H9 (cell line): ENCODE measurements around the gene VPS35L. TPM values are rescaled to one million over a fixed set of nuclear protein-coding genes. Genes with fewer than 3 reads are reported as not detected.

Experiments used
- DNase-seq: peaks from one replicate; pipeline ENCODE4 v3.0.0-alpha.2; 2017
- H2AFZ ChIP-seq: one replicate; pipeline ENCODE4 v1.6.1; 2013; ENCODE audit warnings: mild to moderate bottlenecking, low read length, control low read depth, moderate library complexity
- H2AK5ac ChIP-seq: 2 replicates; pipeline ENCODE4 v1.6.1; 2013; ENCODE audit warnings: low read length, control low read depth, mixed read lengths; ENCODE audit not compliant: insufficient read length
- H2BK120ac ChIP-seq: one replicate; pipeline ENCODE4 v1.6.1; 2013; ENCODE audit warnings: low read depth, mild to moderate bottlenecking, low read length, control low read depth, inconsistent platforms; ENCODE audit not compliant: poor library complexity, severe bottlenecking
- H2BK12ac ChIP-seq: 2 replicates; pipeline ENCODE4 v1.6.1; 2013; ENCODE audit warnings: low read length, control low read depth, mixed read lengths, low read depth; ENCODE audit not compliant: insufficient read length
- H2BK15ac ChIP-seq: 2 replicates; pipeline ENCODE4 v1.6.1; 2013; ENCODE audit warnings: low read depth, low read length, control low read depth
- H2BK20ac ChIP-seq: one replicate; pipeline ENCODE4 v1.6.1; 2013; ENCODE audit warnings: low read depth, mild to moderate bottlenecking, low read length, control low read depth, inconsistent platforms; ENCODE audit not compliant: poor library complexity, severe bottlenecking
- H2BK5ac ChIP-seq: 2 replicates; pipeline ENCODE4 v1.6.1; 2013; ENCODE audit warnings: low read length, control low read depth, mixed read lengths; ENCODE audit not compliant: insufficient read length
- H3K14ac ChIP-seq: 2 replicates; pipeline ENCODE4 v1.6.1; 2013; ENCODE audit warnings: low read length, control low read depth; ENCODE audit not compliant: insufficient read depth
- H3K18ac ChIP-seq: 2 replicates; pipeline ENCODE4 v1.6.1; 2013; ENCODE audit warnings: low read depth, mild to moderate bottlenecking, mixed read lengths, low read length, control low read depth; ENCODE audit not compliant: insufficient read length
- H3K23ac ChIP-seq: 2 replicates; pipeline ENCODE4 v1.6.1; 2013; ENCODE audit warnings: low read length, control low read depth, mixed read lengths, low read depth; ENCODE audit not compliant: insufficient read length
- H3K23me2 ChIP-seq: 2 replicates; pipeline ENCODE4 v1.6.1; 2013; ENCODE audit warnings: low read depth, mild to moderate bottlenecking, mixed read lengths, low read length, control low read depth; ENCODE audit not compliant: insufficient read length, poor library complexity, severe bottlenecking
- H3K27ac ChIP-seq: 2 replicates; pipeline ENCODE4 v1.5.1; 2013; ENCODE audit warnings: low read length, control low read depth, mixed read lengths, low read depth; ENCODE audit not compliant: insufficient read length
- H3K27me3 ChIP-seq: 2 replicates; pipeline ENCODE4 v1.6.1; 2013; ENCODE audit warnings: low read length, control low read depth, inconsistent platforms; ENCODE audit not compliant: insufficient read depth
- H3K4ac ChIP-seq: 2 replicates; pipeline ENCODE4 v1.6.1; 2013; ENCODE audit warnings: low read depth, mild to moderate bottlenecking, control low read depth, inconsistent platforms, low read length, moderate library complexity
- H3K4me1 ChIP-seq: 2 replicates; pipeline ENCODE4 v1.6.1; 2013; ENCODE audit warnings: low read length, control low read depth, inconsistent platforms; ENCODE audit not compliant: insufficient read depth
- H3K4me2 ChIP-seq: 2 replicates; pipeline ENCODE4 v1.6.1; 2013; ENCODE audit warnings: low read length, control low read depth, mixed read lengths; ENCODE audit not compliant: insufficient read length, insufficient read depth
- H3K56ac ChIP-seq: 2 replicates; pipeline ENCODE4 v1.6.1; 2013; ENCODE audit warnings: low read depth, mild to moderate bottlenecking, mixed read lengths, low read length, control low read depth; ENCODE audit not compliant: insufficient read length
- H3K79me1 ChIP-seq: 2 replicates; pipeline ENCODE4 v1.6.1; 2013; ENCODE audit warnings: low read depth, mild to moderate bottlenecking, moderate library complexity, low read length, control low read depth, inconsistent platforms; ENCODE audit not compliant: insufficient read depth, poor library complexity, severe bottlenecking
- H3K79me2 ChIP-seq: 2 replicates; pipeline ENCODE4 v1.6.1; 2013; ENCODE audit warnings: low read length, control low read depth, inconsistent platforms; ENCODE audit not compliant: insufficient read depth
- H3K9ac ChIP-seq: 2 replicates; pipeline ENCODE4 v1.6.1; 2013; ENCODE audit warnings: low read length, control low read depth, mixed read lengths; ENCODE audit not compliant: insufficient read length; ENCODE audit errors: extremely low read depth
- H3K9me3 ChIP-seq: one replicate; pipeline ENCODE4 v1.6.1; 2013; ENCODE audit warnings: low read depth, low read length, inconsistent platforms; ENCODE audit not compliant: control insufficient read depth
- H3T11ph ChIP-seq: one replicate; pipeline ENCODE4 v1.6.1; 2013; ENCODE audit warnings: mild to moderate bottlenecking, low read length, control low read depth, inconsistent platforms
- H4K20me1 ChIP-seq: one replicate; pipeline ENCODE4 v1.6.1; 2013; ENCODE audit not compliant: control insufficient read depth, insufficient read length, insufficient read depth
- H4K5ac ChIP-seq: 2 replicates; pipeline ENCODE4 v1.6.1; 2013; ENCODE audit warnings: low read depth, mild to moderate bottlenecking, mixed read lengths, low read length, control low read depth; ENCODE audit not compliant: insufficient read length
- H4K8ac ChIP-seq: replicated peaks from 2 replicates; pipeline ENCODE4 v1.6.1; 2013; ENCODE audit warnings: low read length, control low read depth, mixed read lengths, low read depth; ENCODE audit not compliant: insufficient read length
- H4K91ac ChIP-seq: 2 replicates; pipeline ENCODE4 v1.6.1; 2013; ENCODE audit warnings: low read depth, mild to moderate bottlenecking, moderate library complexity, mixed read lengths, low read length, control low read depth; ENCODE audit not compliant: insufficient read length
- H3K27ac Mint-ChIP-seq, 3 experiments: 2 replicates in 2 of 3; 3 replicates in 1 of 3; pipeline ENCODE4 v1.8.0; 2020 to 2021; ENCODE audit warnings: mixed read lengths in 3 of 3, mild to moderate bottlenecking in 1 of 3, moderate library complexity in 1 of 3
- H3K27me3 Mint-ChIP-seq: 2 replicates; pipeline ENCODE4 v1.8.0; 2021; ENCODE audit warnings: low read depth, mild to moderate bottlenecking, moderate library complexity, mixed read lengths
- H3K36me3 Mint-ChIP-seq, 3 experiments: 2 replicates in 2 of 3; 3 replicates in 1 of 3; pipeline ENCODE4 v1.8.0; 2020 to 2021; ENCODE audit warnings: low read depth in 3 of 3, mixed read lengths in 3 of 3; ENCODE audit not compliant: insufficient read depth in 1 of 3
- H3K4me1 Mint-ChIP-seq, 2 experiments: 2 replicates each; pipeline ENCODE4 v1.8.0; 2020; ENCODE audit warnings: mixed read lengths in 2 of 2
- H3K4me3 Mint-ChIP-seq, 2 experiments: 2 replicates in 1 of 2; 3 replicates in 1 of 2; pipeline ENCODE4 v1.8.0; 2020 to 2021; ENCODE audit warnings: mild to moderate bottlenecking in 2 of 2, mixed read lengths in 2 of 2, moderate library complexity in 1 of 2
- H3K9me3 Mint-ChIP-seq, 2 experiments: 2 replicates in 1 of 2; 3 replicates in 1 of 2; pipeline ENCODE4 v1.8.0; 2020; ENCODE audit warnings: mild to moderate bottlenecking in 2 of 2, mixed read lengths in 2 of 2, moderate library complexity in 1 of 2
- total RNA-seq: library from RNA; stranded (reverse); gene quantifications from 2 replicates; pipeline ENCODE4 v1.2.1, GENCODE V29; 2021
- TF ChIP-seq, protein P1 (sequence below): fragments of 200-600 bp; sonication (generic); conservative IDR thresholded peaks from 3 replicates; pipeline ENCODE4 v1.8.0; 2021; ENCODE audit warnings: antibody characterized with exemption, mild to moderate bottlenecking

VPS35L gene
- total RNA-seq, 1 experiment from 2014 or later = 58.4 TPM

DNA sequence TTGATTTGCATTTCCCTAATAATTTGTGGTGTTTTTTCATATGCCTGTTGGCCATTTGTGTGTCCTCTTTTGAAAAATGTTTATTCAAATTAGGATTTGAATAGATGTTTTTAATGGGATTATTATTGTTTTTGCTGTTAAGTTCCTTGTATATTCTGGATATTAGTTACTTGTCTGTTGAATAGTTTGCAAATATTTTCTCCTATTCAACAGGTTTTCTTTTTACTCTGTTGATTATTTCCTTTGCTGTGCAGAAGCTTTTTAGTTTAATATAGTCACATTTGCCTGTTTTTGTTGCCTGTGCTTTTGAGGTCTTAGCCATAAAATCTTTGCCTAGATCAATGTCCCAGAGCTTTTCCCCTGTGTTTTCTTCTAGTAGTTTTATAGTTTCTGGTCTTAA, 43.2 kb upstream of the VPS35L start:
- Mint-ChIP-seq H3K4me3 (no peak overlapping the region), H3K4me1 (no peaks in the 10 kb centered on the region), H3K27me3 (no peaks in the 10 kb centered on the region), H3K36me3 (peaks cover 38 to 59% (median 46%) of the 10 kb centered on the region in 3 experiments), H3K27ac (no peak overlapping the region), H3K9me3 (no peaks in the 10 kb centered on the region)
- H2AK5ac ChIP-seq = no peak overlapping the region
- H3K79me1 ChIP-seq = no peaks in the 10 kb centered on the region
- no peak overlapping the region for H3K4me2 ChIP-seq
- no peak overlapping the region for H2BK20ac ChIP-seq
- no peak overlapping the region for H2BK120ac ChIP-seq
- no peaks in the 10 kb centered on the region for H4K20me1 ChIP-seq
- no peaks in the 10 kb centered on the region for H3K4me1 ChIP-seq
- H2AFZ ChIP-seq = no peak overlapping the region
- H4K8ac ChIP-seq = no peak overlapping the region
- H2BK12ac ChIP-seq = no peak overlapping the region
- no peak overlapping the region for H3T11ph ChIP-seq
- no peak overlapping the region for H3K18ac ChIP-seq
- no peak overlapping the region for H3K4ac ChIP-seq
- no peak overlapping the region for H4K91ac ChIP-seq
- no peak overlapping the region for H3K56ac ChIP-seq
- H2BK5ac ChIP-seq = no peak overlapping the region
- no peak overlapping the region for H2BK15ac ChIP-seq
- no peak overlapping the region for H3K14ac ChIP-seq
- no peak overlapping the region for H3K27ac ChIP-seq
- H3K23ac ChIP-seq = no peak overlapping the region
- no peaks in the 10 kb centered on the region for H3K79me2 ChIP-seq
- no peak for DNase-seq
- TF ChIP-seq, protein P1, sequence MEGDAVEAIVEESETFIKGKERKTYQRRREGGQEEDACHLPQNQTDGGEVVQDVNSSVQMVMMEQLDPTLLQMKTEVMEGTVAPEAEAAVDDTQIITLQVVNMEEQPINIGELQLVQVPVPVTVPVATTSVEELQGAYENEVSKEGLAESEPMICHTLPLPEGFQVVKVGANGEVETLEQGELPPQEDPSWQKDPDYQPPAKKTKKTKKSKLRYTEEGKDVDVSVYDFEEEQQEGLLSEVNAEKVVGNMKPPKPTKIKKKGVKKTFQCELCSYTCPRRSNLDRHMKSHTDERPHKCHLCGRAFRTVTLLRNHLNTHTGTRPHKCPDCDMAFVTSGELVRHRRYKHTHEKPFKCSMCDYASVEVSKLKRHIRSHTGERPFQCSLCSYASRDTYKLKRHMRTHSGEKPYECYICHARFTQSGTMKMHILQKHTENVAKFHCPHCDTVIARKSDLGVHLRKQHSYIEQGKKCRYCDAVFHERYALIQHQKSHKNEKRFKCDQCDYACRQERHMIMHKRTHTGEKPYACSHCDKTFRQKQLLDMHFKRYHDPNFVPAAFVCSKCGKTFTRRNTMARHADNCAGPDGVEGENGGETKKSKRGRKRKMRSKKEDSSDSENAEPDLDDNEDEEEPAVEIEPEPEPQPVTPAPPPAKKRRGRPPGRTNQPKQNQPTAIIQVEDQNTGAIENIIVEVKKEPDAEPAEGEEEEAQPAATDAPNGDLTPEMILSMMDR = no peak
- H3K23me2 ChIP-seq = no peaks in the 10 kb centered on the region
- no peak overlapping the region for H4K5ac ChIP-seq
- no peak overlapping the region for H3K9ac ChIP-seq
- H3K9me3 ChIP-seq = no peaks in the 10 kb centered on the region
- no peaks in the 10 kb centered on the region for H3K27me3 ChIP-seq
